AG09319 (cell line): ENCODE results near the gene SETD9.
A peak's percentile ranks its signal among the peaks of the same experiment; 100 is the strongest.

Experiments
- DNase-seq: peaks from one replicate; pipeline ENCODE4 v3.0.0-alpha.2; 2010; ENCODE audit warnings: low read depth; ENCODE audit errors: extremely low read depth
- TF ChIP-seq, protein P1 (sequence below): IDR thresholded peaks from 2 replicates; pipeline ENCODE4 v1.5.1; 2011; ENCODE audit warnings: low read depth, mild to moderate bottlenecking, inconsistent platforms, low read length, moderate library complexity

SETD9 gene

GRCh38 chr5:56938858-56939257 is 29.5 kb downstream of the SETD9 start:
- DNase-seq, result no peak
- TF ChIP-seq, protein P1, sequence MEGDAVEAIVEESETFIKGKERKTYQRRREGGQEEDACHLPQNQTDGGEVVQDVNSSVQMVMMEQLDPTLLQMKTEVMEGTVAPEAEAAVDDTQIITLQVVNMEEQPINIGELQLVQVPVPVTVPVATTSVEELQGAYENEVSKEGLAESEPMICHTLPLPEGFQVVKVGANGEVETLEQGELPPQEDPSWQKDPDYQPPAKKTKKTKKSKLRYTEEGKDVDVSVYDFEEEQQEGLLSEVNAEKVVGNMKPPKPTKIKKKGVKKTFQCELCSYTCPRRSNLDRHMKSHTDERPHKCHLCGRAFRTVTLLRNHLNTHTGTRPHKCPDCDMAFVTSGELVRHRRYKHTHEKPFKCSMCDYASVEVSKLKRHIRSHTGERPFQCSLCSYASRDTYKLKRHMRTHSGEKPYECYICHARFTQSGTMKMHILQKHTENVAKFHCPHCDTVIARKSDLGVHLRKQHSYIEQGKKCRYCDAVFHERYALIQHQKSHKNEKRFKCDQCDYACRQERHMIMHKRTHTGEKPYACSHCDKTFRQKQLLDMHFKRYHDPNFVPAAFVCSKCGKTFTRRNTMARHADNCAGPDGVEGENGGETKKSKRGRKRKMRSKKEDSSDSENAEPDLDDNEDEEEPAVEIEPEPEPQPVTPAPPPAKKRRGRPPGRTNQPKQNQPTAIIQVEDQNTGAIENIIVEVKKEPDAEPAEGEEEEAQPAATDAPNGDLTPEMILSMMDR, result no peak

DNA sequence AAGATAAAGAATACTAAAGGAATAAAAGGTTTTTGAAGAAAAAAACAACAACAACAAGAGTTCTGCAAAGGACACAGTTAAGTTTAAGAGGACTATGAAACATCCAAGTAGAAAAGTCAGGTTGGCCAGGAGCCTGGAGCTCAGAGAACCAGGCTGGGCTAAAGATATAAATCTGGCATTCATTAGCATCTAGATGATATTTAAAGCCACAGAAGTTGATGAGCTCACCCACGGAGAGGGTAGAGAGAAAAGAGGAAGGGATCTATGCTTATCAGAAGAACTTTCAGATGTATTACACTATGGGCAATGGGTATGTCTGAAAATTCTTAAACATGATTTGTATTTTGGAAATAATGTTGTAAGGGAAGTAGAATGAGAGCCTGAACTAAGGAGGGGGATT is 32.6 kb downstream of the SETD9 start:
- TF ChIP-seq, protein P1, result no peak
- DNase-seq, result peak; percentile 55

- TF ChIP-seq, protein P1, result no peak
Measured at GRCh38 chr5:56947052-56947451, 37.7 kb downstream of the SETD9 start.

DNA sequence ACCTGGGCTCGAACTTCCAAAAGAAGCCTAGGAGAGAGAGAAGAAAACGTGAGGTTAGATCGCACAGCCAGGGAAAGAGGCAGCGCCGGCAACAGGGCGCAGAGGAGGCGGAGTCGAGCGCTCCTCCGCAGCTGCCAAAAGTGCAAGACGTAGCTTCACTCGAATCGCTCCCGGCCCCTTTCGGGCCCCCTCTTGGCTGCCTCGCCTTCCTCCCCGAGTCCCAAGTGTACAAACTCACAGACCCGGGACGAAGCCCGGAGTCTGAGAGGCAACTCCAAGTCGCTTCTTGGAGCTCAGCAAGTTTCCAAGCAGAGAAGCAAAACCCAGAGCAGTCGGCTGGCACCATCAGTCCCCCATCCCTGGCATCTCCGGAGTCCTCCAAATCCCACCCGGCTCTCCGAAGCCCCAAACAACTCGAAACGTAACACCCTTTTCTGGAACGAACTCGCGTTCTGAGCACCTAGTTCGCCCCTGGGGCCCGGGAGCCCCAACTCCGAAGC is 41.3 kb downstream of the SETD9 start:
- TF ChIP-seq, protein P1, result no peak
- peak; percentile 28 for DNase-seq

More at GRCh38 chr5:56947052-56947451, 37.7 kb downstream of the SETD9 start:
- DNase-seq, result no peak

- DNase-seq, result no peak
- TF ChIP-seq, protein P1, result no peak
Measured at GRCh38 chr5:56951126-56951945, 41.9 kb downstream of the SETD9 start.

GRCh38 chr5:56951946-56952691 is 42.7 kb downstream of the SETD9 start, which contains the start of gene MIER3:
Gene MIER3, minus strand, starts transcription at chr5:56952123. Its CDS starts 21 bp downstream, at chr5:56952102.
- TF ChIP-seq, protein P1, result no peak
- no peak for DNase-seq

DNA sequence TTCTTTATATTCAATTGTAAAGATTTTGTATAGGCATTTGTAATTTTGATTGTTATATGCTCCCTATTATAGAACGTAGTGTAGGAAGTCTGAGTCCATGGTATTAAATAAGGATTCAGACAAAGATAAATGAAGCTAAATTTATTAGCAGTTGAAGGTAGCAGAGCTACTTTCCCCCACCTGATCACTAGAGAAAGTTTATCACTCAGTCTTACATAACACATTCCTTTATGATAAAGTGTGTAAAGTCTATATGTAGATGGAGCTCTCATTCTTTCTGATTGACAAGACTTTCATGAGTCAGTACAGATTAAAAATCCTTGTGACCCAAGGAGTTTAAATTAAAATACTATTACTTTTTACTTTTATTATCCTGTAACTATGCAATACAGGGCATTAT is 44.9 kb downstream of the SETD9 start:
- TF ChIP-seq, protein P1, result no peak

More for the DNA sequence above, 44.9 kb downstream of the SETD9 start:
- DNase-seq, result no peak
